Left ventricle myocardium inferior (tissue), 1 donor: ENCODE measurements around the gene ZP2. TPM values are rescaled to one million over a fixed set of nuclear protein-coding genes. Genes with fewer than 3 reads are reported as not detected.
"Not testable (repeated sequence)": the region's sequence is repeated elsewhere in the genome, so short reads cannot be mapped to it uniquely, and the experiment has no call there.

Experiments
- DNase-seq: peaks from one replicate; pipeline ENCODE4 v3.0.0-alpha.2; 2020
- H3K27ac ChIP-seq: fragments of 200-600 bp; replicated peaks from 2 replicates; pipeline ENCODE4 v1.8.0; 2021
- H3K27me3 ChIP-seq: fragments of 200-600 bp; 2 replicates; pipeline ENCODE4 v1.8.0; 2021; ENCODE audit warnings: low read depth
- H3K36me3 ChIP-seq: fragments of 200-600 bp; 2 replicates; pipeline ENCODE4 v1.8.0; 2021
- H3K4me1 ChIP-seq: fragments of 200-600 bp; 2 replicates; pipeline ENCODE4 v1.8.0; 2021
- H3K4me3 ChIP-seq: fragments of 200-600 bp; 2 replicates; pipeline ENCODE4 v1.8.0; 2021; ENCODE audit warnings: mild to moderate bottlenecking, moderate library complexity
- H3K9me3 ChIP-seq: fragments of 200-600 bp; replicated peaks from 2 replicates; pipeline ENCODE4 v1.8.0; 2021
- CTCF ChIP-seq: fragments of 200-600 bp; IDR thresholded peaks from 2 replicates; pipeline ENCODE4 v1.8.0; 2021; ENCODE audit warnings: antibody characterized with exemption, mild to moderate bottlenecking, borderline replicate concordance
- intact Hi-C: fragments of 100-400 bp; cut with micrococcal nuclease; formaldehyde crosslinking; loops from one replicate; pipeline ENCODE4 v1.11.0; 2022
- total RNA-seq: library from RNA; stranded (reverse); fragmentation: NEBNext Ultra II Directional; extraction: Animal tissue kit (Norgen Biotek cat#: 25700); gene quantifications from one replicate; pipeline ENCODE4 v1.2.1, GENCODE V29; 2021
- donor health status: DM: no; HTN: yes; CAD: no; lungs with severe emphysema.

The ZP2 gene
- total RNA-seq, 1 donor from 2014 or later, result not detected

- TF ChIP-seq CTCF, result no peak
- Histone ChIP-seq H3K36me3 (peaks cover 22% of the 10 kb centered on the region), H3K9me3 (no peaks in the 10 kb centered on the region), H3K27me3 (no peaks in the 10 kb centered on the region), H3K27ac (peak overlapping the region; percentile 90), H3K4me1 (peaks cover 84% of the 10 kb centered on the region), H3K4me3 (peak overlapping the region; percentile 87)
- DNase-seq, result no peak
- intact Hi-C loops, result no loop called here
Measured at GRCh38 chr16:21160276-21160675, 51.1 kb downstream of the ZP2 start.

GRCh38 chr16:21159281-21159951 lies 52.0 kb downstream of the ZP2 start:
- intact Hi-C loops, result no loop called here

GRCh38 chr16:21158208-21159110 lies 52.9 kb downstream of the ZP2 start, which contains the start of gene LDAF1:
Gene LDAF1, plus strand, starts transcription at chr16:21158674. Its CDS starts 2,509 bp downstream, at chr16:21161183.
- TF ChIP-seq CTCF, result peak; percentile 13
- peak; percentile 89 for DNase-seq
- Histone ChIP-seq H3K36me3 (peaks cover 7% of the 10 kb centered on the region), H3K4me3 (peak within 1 kb of the TSS; percentile 87), H3K27me3 (no peaks in the 10 kb centered on the region), H3K9me3 (no peaks in the 10 kb centered on the region), H3K4me1 (peaks cover 66% of the 10 kb centered on the region), H3K27ac (peak within 1 kb of the TSS; percentile 90)
- intact Hi-C loops, result no loop called here

More at GRCh38 chr16:21159281-21159951, 52.0 kb downstream of the ZP2 start:
- Histone ChIP-seq H3K27me3 (no peaks in the 10 kb centered on the region), H3K36me3 (peaks cover 14% of the 10 kb centered on the region), H3K27ac (peak overlapping the region; percentile 90), H3K4me1 (peaks cover 76% of the 10 kb centered on the region), H3K9me3 (no peaks in the 10 kb centered on the region), H3K4me3 (peak overlapping the region; percentile 87)
- DNase-seq, result peak; percentile 38
- TF ChIP-seq CTCF, result no peak

GRCh38 chr16:21157632-21158031 lies 53.7 kb downstream of the ZP2 start:
- H3K4me1 ChIP-seq, result peaks cover 58% of the 10 kb centered on the region
- no peak overlapping the region for H3K4me3 ChIP-seq
- no peaks in the 10 kb centered on the region for H3K9me3 ChIP-seq
- no peak for DNase-seq
- intact Hi-C loops, result no loop called here
- TF ChIP-seq CTCF, result no peak
- H3K27me3 ChIP-seq, result no peaks in the 10 kb centered on the region
- peaks cover 7% of the 10 kb centered on the region for H3K36me3 ChIP-seq
- H3K27ac ChIP-seq, result peak overlapping the region; percentile 90

- TF ChIP-seq CTCF, result peak; percentile 73
- Histone ChIP-seq H3K9me3 (no peaks in the 10 kb centered on the region), H3K4me1 (peaks cover 51% of the 10 kb centered on the region), H3K4me3 (no peak overlapping the region), H3K36me3 (peaks cover 7% of the 10 kb centered on the region), H3K27ac (no peak overlapping the region), H3K27me3 (no peaks in the 10 kb centered on the region)
- intact Hi-C loops, result no loop called here
- no peak for DNase-seq
Measured at GRCh38 chr16:21156767-21157467, 54.5 kb downstream of the ZP2 start.

GRCh38 chr16:21156011-21156410 lies 55.4 kb downstream of the ZP2 start:
- H3K27ac ChIP-seq, intact Hi-C loops, DNase-seq: not testable (repeated sequence)

GRCh38 chr16:21153124-21153729 lies 58.1 kb downstream of the ZP2 start:
- H3K9me3 ChIP-seq, H3K27ac ChIP-seq, H3K36me3 ChIP-seq, H3K4me3 ChIP-seq, intact Hi-C loops, DNase-seq, H3K27me3 ChIP-seq: not testable (repeated sequence)
- peaks cover 24% of the 10 kb centered on the region for H3K4me1 ChIP-seq

More at GRCh38 chr16:21156011-21156410, 55.4 kb downstream of the ZP2 start:
- not testable (repeated sequence) for H3K4me3 ChIP-seq, H3K36me3 ChIP-seq, H3K27me3 ChIP-seq, H3K9me3 ChIP-seq
- H3K4me1 ChIP-seq, result peaks cover 42% of the 10 kb centered on the region
